Pancreas (tissue), 10 donors: ENCODE measurements around the gene HNRNPUL1. TPM values are rescaled to one million over a fixed set of nuclear protein-coding genes. Genes with fewer than 3 reads are reported as not detected.
A peak's percentile ranks its signal among the peaks of the same experiment; 100 is the strongest.

ENCODE experiments used
- ATAC-seq, 4 donors: fragments of 200-7000 bp; cut with Tn5 transposase; one replicate each; pipeline versions ENCODE4 v1.8.0 to v1.9.1; 2020; ENCODE audit warnings: mild to moderate bottlenecking in 4 of 4, moderate library complexity in 4 of 4
- DNase-seq, 6 donors: peaks; one replicate each; pipeline ENCODE4 v3.0.0-alpha.2; 2020
- FAIRE-seq: peaks from 2 replicates; lab custom pipeline; 2012; peaks lifted over from hg19 to GRCh38; lab: Jason Lieb, UNC
- H3K27ac ChIP-seq, 4 donors: fragments of 200-600 bp; sonication (generic); 1 replicate in 3 of 4; 2 replicates in 1 of 4; pipeline versions ENCODE4 v1.5.0 to v1.8.0; 2020
- H3K27me3 ChIP-seq, 4 donors: fragments of 200-600 bp; one replicate each; pipeline ENCODE4 v1.8.0; 2021
- H3K36me3 ChIP-seq, 3 donors: fragments of 200-600 bp; sonication (generic) in 1 of 3; one replicate each; pipeline versions ENCODE4 v1.5.0 to v1.8.0; 2020 to 2021
- H3K4me1 ChIP-seq, 3 donors: fragments of 200-600 bp; one replicate each; pipeline ENCODE4 v1.8.0; 2021
- H3K4me3 ChIP-seq, 4 donors: fragments of 200-600 bp; sonication (generic) in 2 of 4; one replicate each; pipeline versions ENCODE4 v1.5.0 to v1.8.0; 2020 to 2021
- H3K9me3 ChIP-seq, 4 donors: fragments of 200-600 bp; one replicate each; pipeline ENCODE4 v1.8.0; 2021
- WGBS, 2 donors: extraction: QIAGEN DNeasy Blood & Tissue Kit; methylation state at CpG; one replicate each; pipeline ENCODE4 v1.1.7; 2013; 5-methylcytosine and 5-hydroxymethylcytosine counted together
- intact Hi-C, 3 donors: fragments of 100-400 bp; cut with DNase I; formaldehyde crosslinking; loops; one replicate each; pipeline versions ENCODE4 v1.11.1 to v1.14.2; 2022
- polyA plus RNA-seq, 2 donors: library from polyadenylated mRNA; stranded (reverse); fragments of 200-250 nt; gene quantifications; one replicate each; pipeline ENCODE4 v1.2.3, GENCODE V29; 2013
- total RNA-seq, 6 donors: library from RNA; stranded (reverse); fragmentation: NEBNext Ultra II Directional in 4 of 6; extraction: Animal tissue kit (Norgen Biotek cat#: 25700) in 4 of 6; gene quantifications; one replicate each; pipeline versions ENCODE4 v1.2.1 to v1.2.4, GENCODE V29; 2021 to 2023
- TF ChIP-seq, protein P1 (sequence below), 4 donors: fragments of 200-600 bp; sonication (generic) in 3 of 4; IDR thresholded peaks; one replicate each; pipeline versions ENCODE4 v1.5.0 to v1.8.0; 2021; ENCODE audit warnings: antibody characterized with exemption in 4 of 4
- donor health status: healthy with polysubstance abuse.
- donor health status: DM: no; HTN: no; CAD: no; lungs with moderate emphysema.
- donor health status: DM: no; HTN: no; CAD: no.
- donor health status: control.
- donor health status: control.
- donor health status: Bipolar disorder and iron deficiency.
- donor health status: DM: yes; HTN: yes; CAD: no.
- donor health status: DM: no; HTN: no; CAD: no.
- donor health status: DM: no; HTN: no; CAD: no.
- donor health status: DM: yes; HTN: yes; CAD: no.

HNRNPUL1 gene
- total and polyA plus RNA-seq, 8 donors: 49.2 to 101 (median 82.1) TPM

DNA sequence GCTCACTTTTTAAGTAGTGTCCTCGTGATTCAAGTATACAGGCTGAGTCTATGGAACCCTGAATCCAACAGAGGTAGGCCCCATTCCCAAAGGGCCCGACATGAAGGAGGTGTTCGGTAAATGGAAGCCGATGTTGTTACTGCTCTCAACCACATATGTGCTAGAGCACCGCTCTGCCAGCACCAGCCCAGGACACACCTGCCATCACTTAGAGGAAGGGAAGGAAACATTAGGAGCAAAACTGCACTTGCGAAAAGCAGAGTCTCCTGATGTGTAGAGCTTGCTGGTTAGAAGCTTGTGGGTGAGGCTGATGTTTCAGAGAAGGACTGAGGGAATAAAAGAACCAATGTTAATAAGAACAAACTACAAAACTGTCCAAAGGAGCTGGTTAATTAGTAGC is 36.4 kb downstream of the HNRNPUL1 start:
- no peak for ATAC-seq
- WGBS, 2 donors: 92 to 94% methylated on average over 6 of the region's 6 CpGs
- intact Hi-C loops: loop anchor here in 1 of 3 donors (10.0 kb wide), 1 partner anchor 96 kb away; no protein-coding TSS in a partner anchor
- peak in 1 of 6 donors; percentile 10 for DNase-seq
- H3K9me3 ChIP-seq: no peaks in the 10 kb centered on the region
- no peak overlapping the region for H3K27ac ChIP-seq
- H3K4me1 ChIP-seq: peaks cover 0 to 12% (median 0%) of the 10 kb centered on the region in 3 donors
- FAIRE-seq: no peak
- no peaks in the 10 kb centered on the region for H3K27me3 ChIP-seq
- TF ChIP-seq, protein P1, sequence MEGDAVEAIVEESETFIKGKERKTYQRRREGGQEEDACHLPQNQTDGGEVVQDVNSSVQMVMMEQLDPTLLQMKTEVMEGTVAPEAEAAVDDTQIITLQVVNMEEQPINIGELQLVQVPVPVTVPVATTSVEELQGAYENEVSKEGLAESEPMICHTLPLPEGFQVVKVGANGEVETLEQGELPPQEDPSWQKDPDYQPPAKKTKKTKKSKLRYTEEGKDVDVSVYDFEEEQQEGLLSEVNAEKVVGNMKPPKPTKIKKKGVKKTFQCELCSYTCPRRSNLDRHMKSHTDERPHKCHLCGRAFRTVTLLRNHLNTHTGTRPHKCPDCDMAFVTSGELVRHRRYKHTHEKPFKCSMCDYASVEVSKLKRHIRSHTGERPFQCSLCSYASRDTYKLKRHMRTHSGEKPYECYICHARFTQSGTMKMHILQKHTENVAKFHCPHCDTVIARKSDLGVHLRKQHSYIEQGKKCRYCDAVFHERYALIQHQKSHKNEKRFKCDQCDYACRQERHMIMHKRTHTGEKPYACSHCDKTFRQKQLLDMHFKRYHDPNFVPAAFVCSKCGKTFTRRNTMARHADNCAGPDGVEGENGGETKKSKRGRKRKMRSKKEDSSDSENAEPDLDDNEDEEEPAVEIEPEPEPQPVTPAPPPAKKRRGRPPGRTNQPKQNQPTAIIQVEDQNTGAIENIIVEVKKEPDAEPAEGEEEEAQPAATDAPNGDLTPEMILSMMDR (IDR thresholded peaks at IDR 0.05): no peak
- peaks cover 7 to 73% (median 35%) of the 10 kb centered on the region in 3 donors for H3K36me3 ChIP-seq
- no peak overlapping the region for H3K4me3 ChIP-seq

DNA sequence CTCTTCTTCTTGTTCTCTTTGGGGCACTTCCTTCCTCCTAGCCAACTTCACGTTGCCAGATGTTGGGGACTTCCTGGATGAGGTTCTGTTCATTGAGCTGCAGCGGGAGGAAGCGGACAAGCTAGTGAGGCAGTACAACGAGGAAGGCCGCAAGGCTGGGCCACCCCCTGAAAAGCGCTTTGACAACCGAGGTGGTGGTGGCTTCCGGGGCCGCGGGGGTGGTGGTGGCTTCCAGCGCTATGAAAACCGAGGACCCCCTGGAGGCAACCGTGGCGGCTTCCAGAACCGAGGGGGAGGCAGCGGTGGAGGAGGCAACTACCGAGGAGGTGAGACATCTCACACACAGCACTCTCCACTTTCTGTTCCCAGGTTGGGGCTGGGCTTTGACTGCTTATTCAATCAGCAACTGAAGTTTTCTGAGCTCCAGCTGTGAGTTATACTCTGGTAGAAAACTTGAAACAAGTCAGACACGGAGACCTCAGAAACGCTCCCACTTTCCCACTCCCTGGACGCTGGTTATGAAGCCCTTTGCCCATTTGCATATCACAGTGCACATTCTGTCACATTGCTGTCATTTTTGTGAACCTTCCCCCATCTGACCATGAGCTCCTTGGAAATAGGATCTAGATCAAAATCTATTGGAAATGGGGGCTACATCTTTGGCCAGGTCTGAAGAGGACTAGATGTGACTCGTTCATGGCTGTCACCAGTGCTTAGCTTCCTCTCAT is 38.6 kb downstream of the HNRNPUL1 start:
- 84 to 87% methylated on average over 21 of the region's 21 CpGs for WGBS, 2 donors
- DNase-seq: peak in 1 of 6 donors; percentile 52

DNA sequence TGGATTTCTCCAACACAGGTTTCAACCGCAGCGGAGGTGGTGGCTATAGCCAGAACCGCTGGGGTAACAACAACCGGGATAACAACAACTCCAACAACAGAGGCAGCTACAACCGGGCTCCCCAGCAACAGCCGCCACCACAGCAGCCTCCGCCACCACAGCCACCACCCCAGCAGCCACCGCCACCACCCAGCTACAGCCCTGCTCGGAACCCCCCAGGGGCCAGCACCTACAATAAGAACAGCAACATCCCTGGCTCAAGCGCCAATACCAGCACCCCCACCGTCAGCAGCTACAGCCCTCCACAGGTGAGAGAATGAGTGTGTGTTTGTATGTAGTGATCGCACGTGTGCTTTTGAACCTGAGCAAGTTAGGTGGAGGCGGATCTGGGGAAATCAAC is 39.8 kb downstream of the HNRNPUL1 start:
- ATAC-seq (no peak), DNase-seq (peak in 1 of 6 donors; percentile 51), FAIRE-seq (no peak)
- Histone ChIP-seq H3K27ac (no peak overlapping the region), H3K36me3 (peaks cover 7 to 65% (median 38%) of the 10 kb centered on the region in 3 donors), H3K27me3 (no peaks in the 10 kb centered on the region), H3K4me1 (peaks cover 4 to 8% (median 4%) of the 10 kb centered on the region in 3 donors), H3K9me3 (no peaks in the 10 kb centered on the region), H3K4me3 (no peak overlapping the region)
- WGBS, 2 donors: 93% methylated on average over 14 of the region's 14 CpGs
- intact Hi-C loops: loop anchor here in 1 of 3 donors (10.0 kb wide), 1 partner anchor 99 kb away; no protein-coding TSS in a partner anchor
- TF ChIP-seq, protein P1 (IDR thresholded peaks at IDR 0.05): no peak

More for the DNA sequence above, 38.6 kb downstream of the HNRNPUL1 start:
- no peak for FAIRE-seq
- Histone ChIP-seq H3K36me3 (peaks cover 7 to 65% (median 38%) of the 10 kb centered on the region in 3 donors), H3K27ac (no peak overlapping the region), H3K27me3 (no peaks in the 10 kb centered on the region), H3K4me1 (peaks cover 0 to 2% (median 0%) of the 10 kb centered on the region in 3 donors), H3K4me3 (no peak overlapping the region), H3K9me3 (no peaks in the 10 kb centered on the region)
- no peak for ATAC-seq
- intact Hi-C loops: loop anchor here in 1 of 3 donors (10.0 kb wide), 1 partner anchor 98 kb away; no protein-coding TSS in a partner anchor
- TF ChIP-seq, protein P1 (IDR thresholded peaks at IDR 0.05): no peak

DNA sequence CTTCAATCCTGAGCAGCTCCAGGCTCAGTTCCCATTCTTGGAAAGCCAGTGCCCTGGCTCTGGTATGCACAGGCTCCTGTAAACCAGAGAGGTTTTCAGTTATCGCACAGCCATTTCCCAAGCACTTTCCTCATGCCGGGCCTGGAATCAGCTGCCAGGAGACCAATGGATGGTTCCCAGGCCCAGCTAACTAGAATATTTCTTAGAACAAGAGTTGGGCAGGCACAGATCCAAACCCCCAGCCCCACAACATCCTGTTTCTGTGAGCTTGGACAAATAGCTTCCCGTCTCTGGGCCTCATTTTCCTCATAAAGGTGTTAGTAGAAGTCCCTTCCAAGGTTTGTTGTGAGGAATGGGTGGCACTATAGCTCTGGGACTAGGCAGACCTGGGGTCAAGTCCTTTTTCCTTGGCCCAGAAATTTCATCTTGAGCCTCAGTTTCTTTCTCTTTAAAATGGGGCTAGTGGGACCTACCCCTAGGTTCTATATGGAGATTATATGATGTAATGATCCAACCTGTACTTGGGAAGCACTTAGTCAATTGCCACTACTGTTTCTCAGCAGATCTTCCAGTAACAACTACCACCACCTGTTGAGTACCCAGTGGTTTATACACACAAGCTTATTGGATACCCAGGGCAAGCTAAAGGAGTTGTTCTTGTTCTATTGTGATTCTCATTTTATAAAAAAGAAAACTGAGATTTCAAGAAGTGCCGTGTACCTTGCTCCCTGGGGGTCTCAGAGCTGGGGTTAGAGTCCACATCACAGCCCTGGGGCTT is 40.7 kb downstream of the HNRNPUL1 start:
- H3K4me1 ChIP-seq: peaks cover 6 to 13% (median 6%) of the 10 kb centered on the region in 3 donors
- TF ChIP-seq, protein P1 (IDR thresholded peaks at IDR 0.05): no peak
- no peak overlapping the region for H3K4me3 ChIP-seq
- peak in 1 of 6 donors; percentile 17 for DNase-seq
- no peaks in the 10 kb centered on the region for H3K27me3 ChIP-seq
- no peaks in the 10 kb centered on the region for H3K9me3 ChIP-seq
- 81 to 86% methylated on average over 4 of the region's 4 CpGs for WGBS, 2 donors
- ATAC-seq: no peak
- no peak for FAIRE-seq
- H3K36me3 ChIP-seq: peaks cover 7 to 64% (median 38%) of the 10 kb centered on the region in 3 donors
- intact Hi-C loops: loop anchor here in 1 of 3 donors (10.0 kb wide), 1 partner anchor 100 kb away; no protein-coding TSS in a partner anchor
- no peak overlapping the region for H3K27ac ChIP-seq
